Hepatocyte (in vitro differentiated cells): ENCODE data around the gene SETD1A.

ENCODE experiments used
- EZH2 ChIP-seq: fragments of 200-600 bp; sonication (generic); IDR thresholded peaks from 2 replicates; pipeline ENCODE4 v1.6.1; 2016; ENCODE audit warnings: antibody characterized with exemption, mild to moderate bottlenecking, borderline replicate concordance
- TF ChIP-seq, protein P1 (sequence below): fragments of 200-600 bp; sonication (generic); IDR thresholded peaks from 2 replicates; pipeline ENCODE4 v1.5.1; 2016; ENCODE audit warnings: antibody characterized with exemption, mild to moderate bottlenecking; ENCODE audit not compliant: poor library complexity

DNA sequence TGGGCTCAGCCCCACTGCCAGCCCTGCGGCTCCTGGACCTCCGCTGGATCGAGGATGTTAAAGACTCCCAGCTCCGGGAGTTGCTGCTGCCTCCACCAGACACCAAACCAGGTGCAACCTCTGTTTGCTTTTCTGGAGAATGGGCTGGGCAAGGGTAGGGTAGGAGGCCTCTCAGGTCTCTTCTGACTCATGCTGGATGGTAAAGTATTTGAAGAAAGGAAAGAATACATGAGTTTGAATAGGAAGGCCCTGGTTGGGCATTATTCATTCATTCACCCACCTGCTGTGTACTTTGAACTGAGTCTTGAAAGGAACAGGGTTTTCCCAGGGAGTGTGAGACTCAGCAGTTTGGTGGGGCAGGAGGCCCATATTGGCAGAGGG lies 15.1 kb upstream of the SETD1A start:
- TF ChIP-seq, protein P1, sequence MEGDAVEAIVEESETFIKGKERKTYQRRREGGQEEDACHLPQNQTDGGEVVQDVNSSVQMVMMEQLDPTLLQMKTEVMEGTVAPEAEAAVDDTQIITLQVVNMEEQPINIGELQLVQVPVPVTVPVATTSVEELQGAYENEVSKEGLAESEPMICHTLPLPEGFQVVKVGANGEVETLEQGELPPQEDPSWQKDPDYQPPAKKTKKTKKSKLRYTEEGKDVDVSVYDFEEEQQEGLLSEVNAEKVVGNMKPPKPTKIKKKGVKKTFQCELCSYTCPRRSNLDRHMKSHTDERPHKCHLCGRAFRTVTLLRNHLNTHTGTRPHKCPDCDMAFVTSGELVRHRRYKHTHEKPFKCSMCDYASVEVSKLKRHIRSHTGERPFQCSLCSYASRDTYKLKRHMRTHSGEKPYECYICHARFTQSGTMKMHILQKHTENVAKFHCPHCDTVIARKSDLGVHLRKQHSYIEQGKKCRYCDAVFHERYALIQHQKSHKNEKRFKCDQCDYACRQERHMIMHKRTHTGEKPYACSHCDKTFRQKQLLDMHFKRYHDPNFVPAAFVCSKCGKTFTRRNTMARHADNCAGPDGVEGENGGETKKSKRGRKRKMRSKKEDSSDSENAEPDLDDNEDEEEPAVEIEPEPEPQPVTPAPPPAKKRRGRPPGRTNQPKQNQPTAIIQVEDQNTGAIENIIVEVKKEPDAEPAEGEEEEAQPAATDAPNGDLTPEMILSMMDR: no peak
- TF ChIP-seq EZH2: no peak
